Fibroblast of the aortic adventitia (primary cell): ENCODE results near the gene ZNF736. TPM values are rescaled to one million over a fixed set of nuclear protein-coding genes. Genes with fewer than 3 reads are reported as not detected.
"Not testable (repeated sequence)": the region's sequence is repeated elsewhere in the genome, so short reads cannot be mapped to it uniquely, and the experiment has no call there.

ENCODE experiments used
- DNase-seq: peaks from one replicate; pipeline ENCODE4 v3.0.0-alpha.2; 2010; ENCODE audit warnings: low read depth
- H3K4me3 ChIP-seq: 2 replicates; pipeline ENCODE4 v1.5.1; 2011; ENCODE audit warnings: low read depth, mild to moderate bottlenecking, control low read depth, low read length, moderate library complexity
- total RNA-seq: library from RNA; depleted of rRNA; stranded (reverse); fragments of >200 nt; gene quantifications from 2 replicates; pipeline ENCODE4 v1.2.3, GENCODE V29; 2012; ENCODE audit warnings: low replicate concordance
- TF ChIP-seq, protein P1 (sequence below): IDR thresholded peaks from 2 replicates; pipeline ENCODE4 v1.5.1; 2011; ENCODE audit warnings: mild to moderate bottlenecking, low read length, control low read depth, inconsistent platforms; ENCODE audit not compliant: insufficient read depth

The ZNF736 gene
- total RNA-seq = 11.5 and 12.0 TPM in 2 replicates

DNA sequence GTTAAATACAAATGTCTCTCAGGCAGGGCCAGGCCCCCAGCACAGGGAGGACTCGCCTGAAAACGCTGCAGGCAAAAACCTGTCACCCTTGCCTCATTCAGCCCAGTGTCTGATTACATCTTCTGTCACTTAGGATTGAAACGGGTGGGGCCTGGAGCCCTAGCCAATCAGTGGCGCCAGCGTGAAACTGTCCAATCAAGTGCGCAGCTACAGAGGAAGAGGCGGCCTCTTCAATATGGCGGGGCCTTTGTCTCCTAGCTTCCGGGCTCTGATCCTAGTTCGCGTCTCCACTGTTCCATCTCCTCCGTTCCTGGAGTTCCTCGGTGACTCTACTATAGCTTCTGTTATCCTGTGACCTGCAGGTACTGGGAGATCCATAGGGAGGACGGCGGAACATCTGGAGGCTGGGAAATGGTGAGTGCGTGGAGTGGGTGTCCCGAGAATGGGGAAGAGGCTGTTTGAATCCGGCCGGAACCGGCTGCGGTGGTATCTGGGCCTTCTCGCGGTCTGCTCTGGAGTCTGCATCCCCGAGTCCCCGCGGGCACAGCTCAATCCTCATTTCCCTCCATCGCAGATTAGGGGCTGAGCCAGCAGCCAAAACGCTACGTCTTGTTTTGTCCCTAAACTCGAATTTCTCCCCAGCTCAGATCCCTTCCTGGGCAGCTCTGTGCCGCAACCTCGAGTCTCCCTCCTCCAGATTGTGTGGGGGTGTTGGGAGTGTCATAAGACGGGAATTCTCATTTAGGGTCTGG is at the start of gene ZNF736:
Gene ZNF736 (plus strand): TSS at position 222 of the 752 bp plus-strand sequence. CDS start 190 bp downstream, at position 412.
- peak within 1 kb of the TSS; percentile 95 for H3K4me3 ChIP-seq
- DNase-seq = peak; percentile 93
- TF ChIP-seq, protein P1, sequence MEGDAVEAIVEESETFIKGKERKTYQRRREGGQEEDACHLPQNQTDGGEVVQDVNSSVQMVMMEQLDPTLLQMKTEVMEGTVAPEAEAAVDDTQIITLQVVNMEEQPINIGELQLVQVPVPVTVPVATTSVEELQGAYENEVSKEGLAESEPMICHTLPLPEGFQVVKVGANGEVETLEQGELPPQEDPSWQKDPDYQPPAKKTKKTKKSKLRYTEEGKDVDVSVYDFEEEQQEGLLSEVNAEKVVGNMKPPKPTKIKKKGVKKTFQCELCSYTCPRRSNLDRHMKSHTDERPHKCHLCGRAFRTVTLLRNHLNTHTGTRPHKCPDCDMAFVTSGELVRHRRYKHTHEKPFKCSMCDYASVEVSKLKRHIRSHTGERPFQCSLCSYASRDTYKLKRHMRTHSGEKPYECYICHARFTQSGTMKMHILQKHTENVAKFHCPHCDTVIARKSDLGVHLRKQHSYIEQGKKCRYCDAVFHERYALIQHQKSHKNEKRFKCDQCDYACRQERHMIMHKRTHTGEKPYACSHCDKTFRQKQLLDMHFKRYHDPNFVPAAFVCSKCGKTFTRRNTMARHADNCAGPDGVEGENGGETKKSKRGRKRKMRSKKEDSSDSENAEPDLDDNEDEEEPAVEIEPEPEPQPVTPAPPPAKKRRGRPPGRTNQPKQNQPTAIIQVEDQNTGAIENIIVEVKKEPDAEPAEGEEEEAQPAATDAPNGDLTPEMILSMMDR = no peak

DNA sequence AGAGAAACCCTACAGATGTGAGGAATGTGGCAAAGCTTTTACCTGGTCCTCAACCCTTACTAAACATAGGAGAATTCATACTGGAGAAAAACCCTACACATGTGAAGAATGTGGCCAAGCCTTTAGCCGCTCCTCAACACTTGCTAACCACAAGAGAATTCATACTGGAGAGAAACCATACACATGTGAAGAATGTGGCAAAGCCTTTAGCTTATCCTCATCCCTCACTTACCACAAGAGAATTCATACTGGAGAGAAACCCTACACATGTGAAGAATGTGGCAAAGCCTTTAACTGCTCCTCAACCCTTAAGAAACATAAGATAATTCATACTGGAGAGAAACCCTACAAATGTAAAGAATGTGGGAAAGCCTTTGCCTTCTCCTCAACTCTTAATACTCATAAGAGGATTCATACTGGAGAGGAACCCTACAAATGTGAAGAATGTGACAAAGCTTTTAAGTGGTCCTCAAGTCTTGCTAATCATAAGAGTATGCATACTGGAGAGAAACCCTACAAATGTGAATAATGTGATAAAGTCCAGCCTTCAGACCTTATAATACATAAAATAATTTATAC is 47.3 kb upstream of the ZNF736 start:
- no peak overlapping the region for H3K4me3 ChIP-seq
- TF ChIP-seq, protein P1 = no peak
- DNase-seq = no peak

DNA sequence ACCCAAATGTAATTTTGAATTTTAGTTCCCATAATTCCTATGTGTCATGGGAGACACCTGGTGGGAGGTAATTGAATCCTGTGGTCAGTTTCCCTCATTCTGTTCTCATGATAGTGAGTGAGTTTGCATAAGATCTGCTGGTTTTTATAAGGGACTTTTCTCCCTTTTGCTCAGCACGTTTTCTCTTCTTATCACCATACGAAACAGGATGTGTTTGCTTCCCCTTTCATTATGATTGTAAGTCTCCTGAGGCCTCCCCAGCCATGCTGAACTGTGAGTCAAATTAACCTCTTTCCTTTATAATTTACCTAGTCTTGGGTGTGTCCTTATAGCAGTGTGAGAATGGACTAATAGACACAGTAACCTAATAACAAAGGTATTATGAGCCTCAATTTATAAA is 36.1 kb upstream of the ZNF736 start:
- TF ChIP-seq, protein P1 = no peak
- no peak overlapping the region for H3K4me3 ChIP-seq
- DNase-seq = no peak

DNA sequence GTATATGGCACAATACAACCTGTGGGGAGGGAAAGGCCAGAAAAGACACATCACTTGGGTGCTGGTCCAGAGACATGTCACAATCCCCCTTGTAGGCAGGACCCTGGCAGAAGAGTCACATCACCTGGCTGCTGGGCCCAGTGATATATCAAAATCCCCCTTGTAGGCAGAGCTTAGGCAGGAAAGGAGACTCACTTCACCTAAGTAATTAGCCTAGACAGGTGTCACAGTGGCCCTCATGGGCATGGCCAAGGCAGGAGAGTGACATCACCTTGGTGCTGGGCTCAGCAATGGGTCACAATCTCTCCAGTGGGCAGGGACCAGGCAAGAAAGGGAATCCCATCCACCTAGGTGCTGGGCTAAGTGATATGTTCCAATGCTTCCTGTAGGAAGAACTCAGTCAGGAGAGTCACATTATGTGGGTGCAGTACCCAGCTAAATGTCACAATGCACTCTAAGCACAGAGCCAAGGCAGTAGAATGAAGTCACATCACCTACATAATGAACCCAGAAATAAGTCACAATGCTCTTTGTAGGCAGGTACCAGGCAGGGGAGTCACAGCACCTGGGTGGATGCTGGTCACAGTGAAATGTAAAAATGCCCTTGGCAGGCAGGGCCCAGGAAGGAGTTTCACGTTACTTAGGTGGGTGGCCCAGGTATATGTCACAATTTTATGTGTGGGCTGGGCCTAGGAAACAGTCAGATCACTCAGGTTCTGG is 18.9 kb upstream of the ZNF736 start:
- TF ChIP-seq, protein P1 = no peak
- no peak for DNase-seq
- H3K4me3 ChIP-seq = no peak overlapping the region

DNA sequence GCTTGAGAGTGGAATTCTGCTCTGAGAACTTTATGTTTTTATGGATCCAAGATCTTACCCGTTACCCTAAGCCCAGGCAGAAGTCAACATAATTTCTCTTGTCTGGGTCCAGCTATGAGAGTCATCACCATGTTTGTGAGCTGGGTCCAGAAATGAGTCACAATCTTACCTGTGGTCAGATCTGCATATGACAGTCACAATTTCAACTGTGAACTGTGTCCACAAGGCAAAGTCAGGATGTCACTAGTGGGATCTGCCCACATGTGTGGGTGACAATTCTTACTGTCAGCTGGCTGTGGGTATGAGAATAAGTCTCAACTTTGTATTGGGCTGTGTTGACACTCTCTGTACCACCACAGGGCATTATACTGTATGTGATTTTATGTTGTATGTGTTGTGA is 16.3 kb upstream of the ZNF736 start:
- H3K4me3 ChIP-seq, DNase-seq: not testable (repeated sequence)

DNA sequence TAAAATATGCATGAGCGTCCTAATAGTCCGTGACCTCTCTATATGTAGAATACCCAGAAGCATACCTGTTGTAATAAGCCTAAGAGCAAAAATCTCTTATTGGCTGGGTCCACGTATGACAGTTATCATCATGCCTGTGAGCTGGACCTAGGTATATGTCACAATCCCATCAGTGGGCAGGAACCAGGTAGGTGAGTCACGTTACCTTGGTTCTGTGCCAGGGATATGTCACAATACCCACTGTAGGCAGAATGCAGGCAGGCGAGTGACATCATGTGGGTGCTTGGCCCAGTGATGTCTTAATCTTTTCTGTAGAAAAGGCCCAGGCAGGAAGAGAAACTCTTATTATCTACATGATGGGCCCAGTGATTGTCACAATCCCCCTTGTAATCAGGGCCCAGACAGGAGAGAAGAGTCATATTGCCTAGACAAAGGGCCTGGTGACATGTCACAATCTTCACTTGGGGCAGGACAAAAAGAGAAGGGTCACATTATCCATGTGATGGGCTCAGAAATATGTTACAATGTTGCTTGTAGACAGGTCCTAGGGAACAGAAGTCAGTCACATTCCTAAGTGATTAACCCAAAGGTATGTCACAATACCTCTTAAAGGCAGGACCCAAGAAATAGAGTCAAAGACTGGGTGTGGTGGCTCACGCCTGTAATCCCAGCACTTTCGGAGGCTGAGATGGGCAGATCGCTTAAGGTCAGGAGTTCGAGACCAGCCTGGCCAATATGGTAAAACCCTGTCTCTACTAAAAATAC is 12.9 kb upstream of the ZNF736 start:
- DNase-seq = no peak
- H3K4me3 ChIP-seq = no peak overlapping the region
- TF ChIP-seq, protein P1 = no peak
